H9 (cell line): Measurements from ENCODE around the gene MAD1L1. TPM values are rescaled to one million over a fixed set of nuclear protein-coding genes. Genes with fewer than 3 reads are reported as not detected.

Experiments
- DNase-seq: peaks from one replicate; pipeline ENCODE4 v3.0.0-alpha.2; 2017
- H2AFZ ChIP-seq: one replicate; pipeline ENCODE4 v1.6.1; 2013; ENCODE audit warnings: mild to moderate bottlenecking, low read length, control low read depth, moderate library complexity
- H2AK5ac ChIP-seq: 2 replicates; pipeline ENCODE4 v1.6.1; 2013; ENCODE audit warnings: low read length, control low read depth, mixed read lengths; ENCODE audit not compliant: insufficient read length
- H2BK120ac ChIP-seq: one replicate; pipeline ENCODE4 v1.6.1; 2013; ENCODE audit warnings: low read depth, mild to moderate bottlenecking, low read length, control low read depth, inconsistent platforms; ENCODE audit not compliant: poor library complexity, severe bottlenecking
- H2BK12ac ChIP-seq: 2 replicates; pipeline ENCODE4 v1.6.1; 2013; ENCODE audit warnings: low read length, control low read depth, mixed read lengths, low read depth; ENCODE audit not compliant: insufficient read length
- H2BK15ac ChIP-seq: 2 replicates; pipeline ENCODE4 v1.6.1; 2013; ENCODE audit warnings: low read depth, low read length, control low read depth
- H2BK20ac ChIP-seq: one replicate; pipeline ENCODE4 v1.6.1; 2013; ENCODE audit warnings: low read depth, mild to moderate bottlenecking, low read length, control low read depth, inconsistent platforms; ENCODE audit not compliant: poor library complexity, severe bottlenecking
- H2BK5ac ChIP-seq: 2 replicates; pipeline ENCODE4 v1.6.1; 2013; ENCODE audit warnings: low read length, control low read depth, mixed read lengths; ENCODE audit not compliant: insufficient read length
- H3K14ac ChIP-seq: 2 replicates; pipeline ENCODE4 v1.6.1; 2013; ENCODE audit warnings: low read length, control low read depth; ENCODE audit not compliant: insufficient read depth
- H3K18ac ChIP-seq: 2 replicates; pipeline ENCODE4 v1.6.1; 2013; ENCODE audit warnings: low read depth, mild to moderate bottlenecking, mixed read lengths, low read length, control low read depth; ENCODE audit not compliant: insufficient read length
- H3K23ac ChIP-seq: 2 replicates; pipeline ENCODE4 v1.6.1; 2013; ENCODE audit warnings: low read length, control low read depth, mixed read lengths, low read depth; ENCODE audit not compliant: insufficient read length
- H3K23me2 ChIP-seq: 2 replicates; pipeline ENCODE4 v1.6.1; 2013; ENCODE audit warnings: low read depth, mild to moderate bottlenecking, mixed read lengths, low read length, control low read depth; ENCODE audit not compliant: insufficient read length, poor library complexity, severe bottlenecking
- H3K27ac ChIP-seq: 2 replicates; pipeline ENCODE4 v1.5.1; 2013; ENCODE audit warnings: low read length, control low read depth, mixed read lengths, low read depth; ENCODE audit not compliant: insufficient read length
- H3K27me3 ChIP-seq: 2 replicates; pipeline ENCODE4 v1.6.1; 2013; ENCODE audit warnings: low read length, control low read depth, inconsistent platforms; ENCODE audit not compliant: insufficient read depth
- H3K4ac ChIP-seq: 2 replicates; pipeline ENCODE4 v1.6.1; 2013; ENCODE audit warnings: low read depth, mild to moderate bottlenecking, control low read depth, inconsistent platforms, low read length, moderate library complexity
- H3K4me1 ChIP-seq: 2 replicates; pipeline ENCODE4 v1.6.1; 2013; ENCODE audit warnings: low read length, control low read depth, inconsistent platforms; ENCODE audit not compliant: insufficient read depth
- H3K4me2 ChIP-seq: 2 replicates; pipeline ENCODE4 v1.6.1; 2013; ENCODE audit warnings: low read length, control low read depth, mixed read lengths; ENCODE audit not compliant: insufficient read length, insufficient read depth
- H3K56ac ChIP-seq: 2 replicates; pipeline ENCODE4 v1.6.1; 2013; ENCODE audit warnings: low read depth, mild to moderate bottlenecking, mixed read lengths, low read length, control low read depth; ENCODE audit not compliant: insufficient read length
- H3K79me1 ChIP-seq: 2 replicates; pipeline ENCODE4 v1.6.1; 2013; ENCODE audit warnings: low read depth, mild to moderate bottlenecking, moderate library complexity, low read length, control low read depth, inconsistent platforms; ENCODE audit not compliant: insufficient read depth, poor library complexity, severe bottlenecking
- H3K79me2 ChIP-seq: 2 replicates; pipeline ENCODE4 v1.6.1; 2013; ENCODE audit warnings: low read length, control low read depth, inconsistent platforms; ENCODE audit not compliant: insufficient read depth
- H3K9ac ChIP-seq: 2 replicates; pipeline ENCODE4 v1.6.1; 2013; ENCODE audit warnings: low read length, control low read depth, mixed read lengths; ENCODE audit not compliant: insufficient read length; ENCODE audit errors: extremely low read depth
- H3K9me3 ChIP-seq: one replicate; pipeline ENCODE4 v1.6.1; 2013; ENCODE audit warnings: low read depth, low read length, inconsistent platforms; ENCODE audit not compliant: control insufficient read depth
- H3T11ph ChIP-seq: one replicate; pipeline ENCODE4 v1.6.1; 2013; ENCODE audit warnings: mild to moderate bottlenecking, low read length, control low read depth, inconsistent platforms
- H4K20me1 ChIP-seq: one replicate; pipeline ENCODE4 v1.6.1; 2013; ENCODE audit not compliant: control insufficient read depth, insufficient read length, insufficient read depth
- H4K5ac ChIP-seq: 2 replicates; pipeline ENCODE4 v1.6.1; 2013; ENCODE audit warnings: low read depth, mild to moderate bottlenecking, mixed read lengths, low read length, control low read depth; ENCODE audit not compliant: insufficient read length
- H4K8ac ChIP-seq: replicated peaks from 2 replicates; pipeline ENCODE4 v1.6.1; 2013; ENCODE audit warnings: low read length, control low read depth, mixed read lengths, low read depth; ENCODE audit not compliant: insufficient read length
- H4K91ac ChIP-seq: 2 replicates; pipeline ENCODE4 v1.6.1; 2013; ENCODE audit warnings: low read depth, mild to moderate bottlenecking, moderate library complexity, mixed read lengths, low read length, control low read depth; ENCODE audit not compliant: insufficient read length
- H3K27ac Mint-ChIP-seq, 3 experiments: 2 replicates in 2 of 3; 3 replicates in 1 of 3; pipeline ENCODE4 v1.8.0; 2020 to 2021; ENCODE audit warnings: mixed read lengths in 3 of 3, mild to moderate bottlenecking in 1 of 3, moderate library complexity in 1 of 3
- H3K27me3 Mint-ChIP-seq: 2 replicates; pipeline ENCODE4 v1.8.0; 2021; ENCODE audit warnings: low read depth, mild to moderate bottlenecking, moderate library complexity, mixed read lengths
- H3K36me3 Mint-ChIP-seq, 3 experiments: 2 replicates in 2 of 3; 3 replicates in 1 of 3; pipeline ENCODE4 v1.8.0; 2020 to 2021; ENCODE audit warnings: low read depth in 3 of 3, mixed read lengths in 3 of 3; ENCODE audit not compliant: insufficient read depth in 1 of 3
- H3K4me1 Mint-ChIP-seq, 2 experiments: 2 replicates each; pipeline ENCODE4 v1.8.0; 2020; ENCODE audit warnings: mixed read lengths in 2 of 2
- H3K4me3 Mint-ChIP-seq, 2 experiments: 2 replicates in 1 of 2; 3 replicates in 1 of 2; pipeline ENCODE4 v1.8.0; 2020 to 2021; ENCODE audit warnings: mild to moderate bottlenecking in 2 of 2, mixed read lengths in 2 of 2, moderate library complexity in 1 of 2
- H3K9me3 Mint-ChIP-seq, 2 experiments: 2 replicates in 1 of 2; 3 replicates in 1 of 2; pipeline ENCODE4 v1.8.0; 2020; ENCODE audit warnings: mild to moderate bottlenecking in 2 of 2, mixed read lengths in 2 of 2, moderate library complexity in 1 of 2
- WGBS: extraction: QIAGEN DNeasy Blood & Tissue Kit; methylation state at CpG from one replicate; pipeline ENCODE4 v1.1.7; 2013; ENCODE audit warnings: missing lambda C conversion rate, low lambda C conversion rate, mixed read lengths; ENCODE audit not compliant: insufficient read length; ENCODE audit errors: extremely low coverage; 5-methylcytosine and 5-hydroxymethylcytosine counted together
- total RNA-seq: library from RNA; stranded (reverse); gene quantifications from 2 replicates; pipeline ENCODE4 v1.2.1, GENCODE V29; 2021
- TF ChIP-seq, protein P1 (sequence below): fragments of 200-600 bp; sonication (generic); conservative IDR thresholded peaks from 3 replicates; pipeline ENCODE4 v1.8.0; 2021; ENCODE audit warnings: antibody characterized with exemption, mild to moderate bottlenecking

The MAD1L1 gene
- total RNA-seq, 1 experiment from 2014 or later: 39.0 TPM

- Histone ChIP-seq H3K27ac (no peak overlapping the region), H3K4me1 (no peaks in the 10 kb centered on the region), H3K56ac (no peak overlapping the region), H3K4me2 (no peak overlapping the region), H3K27me3 (no peaks in the 10 kb centered on the region), H2BK5ac (no peak overlapping the region), H3K23ac (no peak overlapping the region), H3K79me1 (no peaks in the 10 kb centered on the region), H3K14ac (no peak overlapping the region), H2BK12ac (no peak overlapping the region), H2AK5ac (no peak overlapping the region), H3K23me2 (no peaks in the 10 kb centered on the region), H3K9ac (no peak overlapping the region), H3K18ac (no peak overlapping the region), H3T11ph (no peak overlapping the region), H4K8ac (no peak overlapping the region), H2BK20ac (no peak overlapping the region), H4K5ac (no peak overlapping the region), H2BK15ac (no peak overlapping the region), H3K79me2 (no peaks in the 10 kb centered on the region), H4K91ac (no peak overlapping the region), H2BK120ac (no peak overlapping the region), H2AFZ (no peak overlapping the region), H3K4ac (no peak overlapping the region), H4K20me1 (no peaks in the 10 kb centered on the region), H3K9me3 (no peaks in the 10 kb centered on the region)
- TF ChIP-seq, protein P1, sequence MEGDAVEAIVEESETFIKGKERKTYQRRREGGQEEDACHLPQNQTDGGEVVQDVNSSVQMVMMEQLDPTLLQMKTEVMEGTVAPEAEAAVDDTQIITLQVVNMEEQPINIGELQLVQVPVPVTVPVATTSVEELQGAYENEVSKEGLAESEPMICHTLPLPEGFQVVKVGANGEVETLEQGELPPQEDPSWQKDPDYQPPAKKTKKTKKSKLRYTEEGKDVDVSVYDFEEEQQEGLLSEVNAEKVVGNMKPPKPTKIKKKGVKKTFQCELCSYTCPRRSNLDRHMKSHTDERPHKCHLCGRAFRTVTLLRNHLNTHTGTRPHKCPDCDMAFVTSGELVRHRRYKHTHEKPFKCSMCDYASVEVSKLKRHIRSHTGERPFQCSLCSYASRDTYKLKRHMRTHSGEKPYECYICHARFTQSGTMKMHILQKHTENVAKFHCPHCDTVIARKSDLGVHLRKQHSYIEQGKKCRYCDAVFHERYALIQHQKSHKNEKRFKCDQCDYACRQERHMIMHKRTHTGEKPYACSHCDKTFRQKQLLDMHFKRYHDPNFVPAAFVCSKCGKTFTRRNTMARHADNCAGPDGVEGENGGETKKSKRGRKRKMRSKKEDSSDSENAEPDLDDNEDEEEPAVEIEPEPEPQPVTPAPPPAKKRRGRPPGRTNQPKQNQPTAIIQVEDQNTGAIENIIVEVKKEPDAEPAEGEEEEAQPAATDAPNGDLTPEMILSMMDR: no peak
- no peak for DNase-seq
- no peaks in the 10 kb centered on the region for H3K9me3 Mint-ChIP-seq
- no peaks in the 10 kb centered on the region; a peak in 1 of 4 replicates for H3K4me1 Mint-ChIP-seq
- H3K36me3 Mint-ChIP-seq: peaks cover 10 to 47% (median 34%) of the 10 kb centered on the region in 3 experiments; a peak in 6 of 7 replicates
- H3K4me3 Mint-ChIP-seq: no peak overlapping the region
- no CpG with 5 or more reads among the region's 32 CpGs for WGBS
- H3K27me3 Mint-ChIP-seq: no peaks in the 10 kb centered on the region
- H3K27ac Mint-ChIP-seq: 0 out of 7 replicates have a peak overlapping the region, but pooled peaks of 1 of the 3 experiments have one; percentile 47
These were observed 20.9 kb upstream of the MAD1L1 start for GRCh38 chr7:2253525-2254244.
